Right lobe of liver (tissue), 4 donors: ENCODE data around the gene TIGD1.

Experiments
- CTCF ChIP-seq, 4 donors: fragments of 200-600 bp in 3 of 4; fragments of 450-650 bp in 1 of 4; IDR thresholded peaks; one replicate each; pipeline versions ENCODE4 v1.5.1 to v1.8.0; 2016 to 2022; ENCODE audit warnings: antibody characterized with exemption in 4 of 4, mild to moderate bottlenecking in 2 of 4
- POLR2A ChIP-seq: fragments of 450-650 bp; IDR thresholded peaks from one replicate; pipeline ENCODE4 v1.6.1; 2017; ENCODE audit warnings: antibody characterized with exemption, mild to moderate bottlenecking
- donor health status: DM: no; HTN: no; CAD: no.
- donor health status: DM: no; HTN: no; CAD: no.
- donor health status: DM: no; HTN: yes; CAD: no.

GRCh38 chr2:232538671-232539070 lies 11.7 kb downstream of the TIGD1 start:
- TF ChIP-seq CTCF (IDR thresholded peaks at IDR 0.05) (no peak), POLR2A (no peak)
